ENCODE data around the gene PKN3. TPM values are rescaled to one million over a fixed set of nuclear protein-coding genes. Genes with fewer than 3 reads are reported as not detected.
"Not testable (repeated sequence)": the region's sequence is repeated elsewhere in the genome, so short reads cannot be mapped to it uniquely, and the experiment has no call there.

The PKN3 gene
- total RNA-seq: 1 to 10 TPM; 4.2 to 5.4 TPM
- long read RNA-seq, partial matches to known transcripts: 1 of 2 reads
- long read RNA-seq, other reads (novel, unspliced or antisense): 1 of 2 reads

GRCh38 chr9:128702445-128702948 is at the start of gene PKN3:
PKN3 (plus strand) TSS chr9:128702503; CDS start chr9:128702916, 413 bp downstream.
- intact Hi-C loops (cut with DNase I, micrococcal nuclease): no loop called here
- peak; percentile 83 to 93 for DNase-seq
- peak; percentile 90 for ATAC-seq

- DNase-seq (no peak), ATAC-seq (no peak)
- intact Hi-C loops (cut with DNase I, micrococcal nuclease): no loop called here
These were observed 48.4 kb upstream of the PKN3 start for GRCh38 chr9:128653908-128654307.

GRCh38 chr9:128654481-128654880 is 47.8 kb upstream of the PKN3 start:
- intact Hi-C loops (cut with DNase I, micrococcal nuclease): no loop called here
- ATAC-seq (no peak), DNase-seq (no peak)

GRCh38 chr9:128656416-128657343 is 45.6 kb upstream of the PKN3 start, which contains the start of gene DYNC2I2:
DYNC2I2 (minus strand) TSS chr9:128656847; CDS start chr9:128656726, 121 bp downstream.
- peak; percentile 96 to 99 for DNase-seq
- intact Hi-C loops (cut with DNase I, micrococcal nuclease): no loop called here
- ATAC-seq: peak; percentile 98

GRCh38 chr9:128657344-128657704 is 45.0 kb upstream of the PKN3 start:
- intact Hi-C loops (cut with DNase I, micrococcal nuclease): no loop called here
- DNase-seq (no peak), ATAC-seq (no peak)

GRCh38 chr9:128657796-128658195 is 44.5 kb upstream of the PKN3 start:
- intact Hi-C loops (cut with DNase I, micrococcal nuclease): no loop called here
- no peak for DNase-seq
- no peak for ATAC-seq

GRCh38 chr9:128666481-128666941 is 35.8 kb upstream of the PKN3 start:
- DNase-seq; intact Hi-C loops (cut with DNase I, micrococcal nuclease): not testable (repeated sequence)
- peak; percentile 41 for ATAC-seq

GRCh38 chr9:128669786-128670185 is 32.5 kb upstream of the PKN3 start:
- DNase-seq (no peak), ATAC-seq (no peak)
- intact Hi-C loops (cut with DNase I, micrococcal nuclease): no loop called here

- no peak for DNase-seq
- intact Hi-C loops (cut with DNase I, micrococcal nuclease): no loop called here
- ATAC-seq: no peak
These were observed 26.9 kb upstream of the PKN3 start for GRCh38 chr9:128675382-128675781.

- intact Hi-C loops (cut with DNase I, micrococcal nuclease): no loop called here
- no peak for ATAC-seq
- DNase-seq: no peak
These were observed 24.5 kb upstream of the PKN3 start for GRCh38 chr9:128677794-128678193.

GRCh38 chr9:128683340-128684064 is 18.8 kb upstream of the PKN3 start:
- intact Hi-C loops (cut with DNase I, micrococcal nuclease): no loop called here
- peak; percentile 51 for ATAC-seq
- peak; percentile 69 to 76 for DNase-seq

GRCh38 chr9:128684065-128684324 is 18.3 kb upstream of the PKN3 start:
- ATAC-seq (peak; percentile 16), DNase-seq (no peak)
- intact Hi-C loops (cut with DNase I, micrococcal nuclease): no loop called here

- peak; percentile 75 for ATAC-seq
- intact Hi-C loops (cut with DNase I, micrococcal nuclease): no loop called here
- DNase-seq: peak; percentile 92 to 93
These were observed 17.7 kb upstream of the PKN3 start for GRCh38 chr9:128684325-128685199.

- peak; percentile 57 to 58 for DNase-seq
- peak; percentile 17 for ATAC-seq
- intact Hi-C loops (cut with DNase I, micrococcal nuclease): no loop called here
These were observed 16.4 kb upstream of the PKN3 start for GRCh38 chr9:128685636-128686489.

GRCh38 chr9:128687453-128687852 is 14.8 kb upstream of the PKN3 start:
- ATAC-seq (no peak), DNase-seq (no peak)
- intact Hi-C loops (cut with DNase I, micrococcal nuclease): no loop called here

- intact Hi-C loops (cut with DNase I, micrococcal nuclease): no loop called here
- ATAC-seq: peak; percentile 71
- DNase-seq: peak; percentile 94 to 97
These were observed 13.6 kb upstream of the PKN3 start, which contains the start of gene SET for GRCh38 chr9:128688501-128689292. SET (plus strand) TSS chr9:128689222; CDS start chr9:128689583, 361 bp downstream.

GRCh38 chr9:128689293-128689774 is 13.0 kb upstream of the PKN3 start:
- intact Hi-C loops (cut with DNase I, micrococcal nuclease): no loop called here
- ATAC-seq: peak; percentile 10

More at GRCh38 chr9:128689293-128689774, 13.0 kb upstream of the PKN3 start:
- peak; percentile 60 to 71 for DNase-seq

Data from left colon (tissue), 2 donors.